HL-60 (cell line): ENCODE results near the gene ARID3C.

Experiments
- DNase-seq, 2 experiments: peaks; one replicate each; pipeline ENCODE4 v3.0.0-alpha.2; 2010 to 2020; ENCODE audit warnings: low read depth in 1 of 2, low spot score in 1 of 2
- H3K27ac ChIP-seq: fragments of 250-450 bp; sonication (Bioruptor Pico); replicated peaks from 2 replicates; pipeline ENCODE4 v1.5.1; 2020; ENCODE audit warnings: mild to moderate bottlenecking, moderate library complexity
- H3K27me3 ChIP-seq: fragments of 250-450 bp; sonication (Bioruptor Pico); 2 replicates; pipeline ENCODE4 v1.5.1; 2021; ENCODE audit warnings: mild to moderate bottlenecking, moderate library complexity; ENCODE audit not compliant: insufficient read depth, poor library complexity, severe bottlenecking
- H3K4me3 ChIP-seq: replicated peaks from 2 replicates; pipeline ENCODE4 v1.5.1; 2011; ENCODE audit warnings: mild to moderate bottlenecking, control low read depth, low read length; ENCODE audit not compliant: insufficient read depth
- GABPA ChIP-seq: IDR thresholded peaks from 2 replicates; pipeline ENCODE4 v1.6.1; 2012; ENCODE audit warnings: low read depth
- POLR2AphosphoS5 ChIP-seq: IDR thresholded peaks from 2 replicates; pipeline ENCODE4 v1.6.1; 2012; ENCODE audit warnings: low read depth
- SPI1 ChIP-seq: IDR thresholded peaks from 2 replicates; pipeline ENCODE4 v1.6.1; 2012; ENCODE audit warnings: low read depth, mild to moderate bottlenecking, borderline replicate concordance
- TF ChIP-seq, protein P1 (sequence below): IDR thresholded peaks from one replicate; pipeline ENCODE4 v1.5.1; 2011; ENCODE audit warnings: low read length, control low read depth, inconsistent platforms; ENCODE audit not compliant: insufficient read depth
- TF ChIP-seq, protein P2 (sequence below): IDR thresholded peaks from 2 replicates; pipeline ENCODE4 v1.6.1; 2012; ENCODE audit warnings: low read depth; ENCODE audit not compliant: insufficient replicate concordance

The ARID3C gene

DNA sequence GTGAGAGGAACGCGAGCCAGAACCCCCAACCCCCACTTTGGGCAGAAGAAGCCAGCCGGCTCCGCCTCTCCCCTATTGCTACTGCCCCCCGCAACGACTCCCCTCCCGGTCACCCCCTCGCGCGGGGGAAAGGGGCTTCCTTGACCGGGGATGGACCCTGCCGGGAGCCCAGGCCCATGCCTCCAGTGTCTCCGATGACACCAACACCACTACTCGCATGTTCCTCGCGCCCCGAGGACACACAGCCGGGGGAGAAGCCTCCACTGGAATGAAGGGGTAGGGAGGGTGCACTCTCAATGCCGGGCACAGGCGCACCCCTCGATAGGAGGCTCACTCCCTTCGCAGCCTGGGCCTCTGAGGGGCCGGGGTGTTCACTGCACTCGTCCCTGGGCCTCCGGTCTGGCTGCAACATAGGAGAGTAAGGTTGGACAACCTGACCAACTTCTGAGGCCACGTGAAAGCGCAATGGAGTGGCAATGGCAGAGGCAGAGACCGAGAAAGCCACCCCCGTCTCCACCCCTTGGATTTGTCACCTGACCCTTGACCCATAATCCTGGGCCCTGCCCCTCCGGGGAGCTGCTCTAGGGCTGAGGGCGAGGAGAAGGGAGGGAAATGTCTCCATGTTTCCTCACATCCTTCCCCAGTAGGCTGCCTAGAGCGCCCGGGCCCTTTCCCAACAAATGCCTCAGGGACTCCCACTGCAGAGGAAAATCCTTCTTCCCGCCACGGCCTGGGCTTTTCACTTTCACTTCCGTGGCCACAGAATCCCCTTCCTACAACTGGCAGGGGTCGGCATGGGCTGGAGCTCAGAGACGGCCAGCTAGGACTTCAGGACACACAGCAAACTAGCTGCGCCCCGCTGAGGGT lies 38.3 kb downstream of the ARID3C start:
- H3K4me3 ChIP-seq = peak overlapping the region; percentile 21
- TF ChIP-seq GABPA (no peak), POLR2AphosphoS5 (no peak), SPI1 (no peak)
- TF ChIP-seq, protein P1, sequence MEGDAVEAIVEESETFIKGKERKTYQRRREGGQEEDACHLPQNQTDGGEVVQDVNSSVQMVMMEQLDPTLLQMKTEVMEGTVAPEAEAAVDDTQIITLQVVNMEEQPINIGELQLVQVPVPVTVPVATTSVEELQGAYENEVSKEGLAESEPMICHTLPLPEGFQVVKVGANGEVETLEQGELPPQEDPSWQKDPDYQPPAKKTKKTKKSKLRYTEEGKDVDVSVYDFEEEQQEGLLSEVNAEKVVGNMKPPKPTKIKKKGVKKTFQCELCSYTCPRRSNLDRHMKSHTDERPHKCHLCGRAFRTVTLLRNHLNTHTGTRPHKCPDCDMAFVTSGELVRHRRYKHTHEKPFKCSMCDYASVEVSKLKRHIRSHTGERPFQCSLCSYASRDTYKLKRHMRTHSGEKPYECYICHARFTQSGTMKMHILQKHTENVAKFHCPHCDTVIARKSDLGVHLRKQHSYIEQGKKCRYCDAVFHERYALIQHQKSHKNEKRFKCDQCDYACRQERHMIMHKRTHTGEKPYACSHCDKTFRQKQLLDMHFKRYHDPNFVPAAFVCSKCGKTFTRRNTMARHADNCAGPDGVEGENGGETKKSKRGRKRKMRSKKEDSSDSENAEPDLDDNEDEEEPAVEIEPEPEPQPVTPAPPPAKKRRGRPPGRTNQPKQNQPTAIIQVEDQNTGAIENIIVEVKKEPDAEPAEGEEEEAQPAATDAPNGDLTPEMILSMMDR = no peak
- TF ChIP-seq, protein P2, sequence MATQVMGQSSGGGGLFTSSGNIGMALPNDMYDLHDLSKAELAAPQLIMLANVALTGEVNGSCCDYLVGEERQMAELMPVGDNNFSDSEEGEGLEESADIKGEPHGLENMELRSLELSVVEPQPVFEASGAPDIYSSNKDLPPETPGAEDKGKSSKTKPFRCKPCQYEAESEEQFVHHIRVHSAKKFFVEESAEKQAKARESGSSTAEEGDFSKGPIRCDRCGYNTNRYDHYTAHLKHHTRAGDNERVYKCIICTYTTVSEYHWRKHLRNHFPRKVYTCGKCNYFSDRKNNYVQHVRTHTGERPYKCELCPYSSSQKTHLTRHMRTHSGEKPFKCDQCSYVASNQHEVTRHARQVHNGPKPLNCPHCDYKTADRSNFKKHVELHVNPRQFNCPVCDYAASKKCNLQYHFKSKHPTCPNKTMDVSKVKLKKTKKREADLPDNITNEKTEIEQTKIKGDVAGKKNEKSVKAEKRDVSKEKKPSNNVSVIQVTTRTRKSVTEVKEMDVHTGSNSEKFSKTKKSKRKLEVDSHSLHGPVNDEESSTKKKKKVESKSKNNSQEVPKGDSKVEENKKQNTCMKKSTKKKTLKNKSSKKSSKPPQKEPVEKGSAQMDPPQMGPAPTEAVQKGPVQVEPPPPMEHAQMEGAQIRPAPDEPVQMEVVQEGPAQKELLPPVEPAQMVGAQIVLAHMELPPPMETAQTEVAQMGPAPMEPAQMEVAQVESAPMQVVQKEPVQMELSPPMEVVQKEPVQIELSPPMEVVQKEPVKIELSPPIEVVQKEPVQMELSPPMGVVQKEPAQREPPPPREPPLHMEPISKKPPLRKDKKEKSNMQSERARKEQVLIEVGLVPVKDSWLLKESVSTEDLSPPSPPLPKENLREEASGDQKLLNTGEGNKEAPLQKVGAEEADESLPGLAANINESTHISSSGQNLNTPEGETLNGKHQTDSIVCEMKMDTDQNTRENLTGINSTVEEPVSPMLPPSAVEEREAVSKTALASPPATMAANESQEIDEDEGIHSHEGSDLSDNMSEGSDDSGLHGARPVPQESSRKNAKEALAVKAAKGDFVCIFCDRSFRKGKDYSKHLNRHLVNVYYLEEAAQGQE = no peak
- no peak for DNase-seq
- H3K27ac ChIP-seq = no peak overlapping the region
- H3K27me3 ChIP-seq = peaks cover 71% of the 10 kb centered on the region

DNA sequence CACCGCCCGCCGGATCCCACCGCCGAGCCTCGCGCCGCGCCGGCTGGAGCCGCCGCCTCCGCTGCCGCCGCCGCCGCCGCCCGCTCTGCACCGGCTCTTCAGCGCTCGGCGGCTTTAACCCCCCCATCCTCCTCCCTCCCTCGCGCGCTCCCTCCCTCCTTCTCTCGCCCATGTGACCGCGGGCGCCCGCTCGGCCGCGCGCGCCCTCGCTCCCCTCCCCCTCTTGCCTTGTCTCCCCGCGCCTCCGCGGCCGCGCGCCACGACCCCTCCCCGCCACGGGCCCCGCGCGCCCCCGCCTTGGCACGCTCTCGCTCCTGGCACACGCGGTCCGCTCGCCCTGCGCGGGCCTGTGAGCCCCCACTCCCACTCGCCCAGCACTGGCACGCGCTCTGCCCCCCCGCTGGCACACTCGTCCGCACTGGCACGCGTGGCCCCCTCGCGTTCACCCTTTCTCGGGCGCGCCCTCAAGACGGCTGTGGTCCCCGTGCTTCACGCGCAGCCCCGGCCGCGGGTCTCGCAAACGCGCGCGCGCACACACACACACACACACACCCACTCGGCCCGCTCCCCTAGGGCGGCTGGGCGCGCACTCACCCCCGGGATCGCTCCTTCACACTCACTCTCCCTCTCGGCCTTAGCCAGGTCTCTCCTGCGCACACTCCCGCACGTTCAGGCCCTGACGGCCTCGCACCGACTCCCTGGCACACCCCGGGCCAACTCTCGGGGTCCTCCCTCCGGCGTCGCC lies 39.1 kb downstream of the ARID3C start, which contains the start of gene CNTFR:
Gene CNTFR, minus strand, starts transcription at position 89 of the 745 bp plus-strand sequence. CDS start 20,743 bp downstream, outside the sequence.
- Histone ChIP-seq H3K27me3 (peaks cover 76% of the 10 kb centered on the region), H3K27ac (no peak within 1 kb of the TSS), H3K4me3 (peak within 1 kb of the TSS; percentile 7; the same call in 1 of the 2 replicates)
- DNase-seq = no peak
- TF ChIP-seq, protein P2 = no peak
- TF ChIP-seq, protein P1 = no peak
- no peak for TF ChIP-seq POLR2AphosphoS5
- TF ChIP-seq SPI1 = no peak
- TF ChIP-seq GABPA = no peak

DNA sequence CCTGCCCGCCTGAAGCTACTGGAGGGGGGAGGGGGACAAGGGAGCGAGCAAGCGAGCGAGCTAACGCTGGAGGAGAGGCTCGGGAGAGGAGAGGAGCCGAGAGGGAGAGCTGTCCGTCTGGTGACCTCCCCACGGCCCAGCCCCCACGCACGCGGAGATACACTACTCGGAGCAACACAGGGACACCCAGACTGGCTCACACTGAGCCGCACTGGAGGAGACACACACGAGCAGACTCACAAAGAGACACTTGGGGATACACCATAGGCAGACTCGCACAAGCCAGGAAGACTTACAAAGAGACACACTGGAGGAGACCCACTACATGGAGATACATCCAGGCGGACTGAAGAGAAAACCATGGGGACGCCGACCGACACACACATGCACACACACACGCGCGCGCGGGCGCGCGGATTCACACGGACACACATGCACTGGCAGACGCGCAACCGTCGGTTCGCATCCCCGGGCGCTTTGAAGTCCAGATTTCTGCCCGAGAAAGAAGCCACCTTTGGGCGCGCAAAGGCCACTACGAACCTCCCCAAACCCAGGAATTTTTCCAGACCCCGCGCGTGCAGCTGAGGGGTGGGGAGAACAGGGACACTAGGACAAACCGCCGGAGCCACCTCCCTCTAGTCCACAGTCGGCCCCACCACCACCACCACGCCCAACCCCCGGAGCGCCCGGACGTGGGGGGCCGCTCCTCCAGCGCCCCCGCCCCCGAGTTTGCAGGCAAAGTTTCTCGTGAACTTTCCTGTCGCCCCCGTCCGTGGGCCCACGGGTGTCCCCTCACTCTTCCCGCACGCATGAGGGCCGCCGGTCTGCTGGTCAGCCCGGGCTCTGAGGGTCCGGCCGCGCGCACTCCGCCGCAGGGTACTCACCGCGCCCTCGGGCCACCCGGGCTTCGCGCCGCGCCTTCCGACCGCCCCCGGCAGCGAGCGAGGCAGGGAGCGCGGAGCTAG lies 39.9 kb downstream of the ARID3C start:
- Histone ChIP-seq H3K4me3 (no peak overlapping the region), H3K27ac (no peak overlapping the region), H3K27me3 (peaks cover 76% of the 10 kb centered on the region)
- no peak for DNase-seq
- TF ChIP-seq GABPA (no peak), SPI1 (no peak), POLR2AphosphoS5 (no peak)
- TF ChIP-seq, protein P1 = no peak
- TF ChIP-seq, protein P2 = no peak
